Fibroblast of lung (primary cell): Measurements from ENCODE around the gene SEC23B. TPM values are rescaled to one million over a fixed set of nuclear protein-coding genes. Genes with fewer than 3 reads are reported as not detected.

Experiments used
- DNase-seq, 2 donors: peaks; one replicate each; pipeline versions ENCODE4 v3.0.0 to v3.0.0-alpha.2; 2010; ENCODE audit warnings: low read depth in 2 of 2
- H2AFZ ChIP-seq: 2 replicates; pipeline ENCODE4 v1.5.1; 2012; ENCODE audit warnings: low read length, control low read depth, inconsistent platforms
- H3K27ac ChIP-seq: 2 replicates; pipeline ENCODE4 v1.5.1; 2011; ENCODE audit warnings: low read length, control low read depth; ENCODE audit not compliant: insufficient read depth
- H3K27me3 ChIP-seq: 2 replicates; pipeline ENCODE4 v1.5.1; 2011; ENCODE audit warnings: mild to moderate bottlenecking, low read length; ENCODE audit not compliant: control insufficient read depth, insufficient read depth
- H3K36me3 ChIP-seq: 2 replicates; pipeline ENCODE4 v1.5.1; 2011; ENCODE audit warnings: low read length; ENCODE audit not compliant: control insufficient read depth, insufficient read depth
- H3K4me1 ChIP-seq: 2 replicates; pipeline ENCODE4 v1.5.1; 2011; ENCODE audit warnings: low read length; ENCODE audit not compliant: control insufficient read depth, insufficient read depth; ENCODE audit errors: extremely low read depth
- H3K4me2 ChIP-seq: 2 replicates; pipeline ENCODE4 v1.5.1; 2011; ENCODE audit warnings: low read length, control low read depth; ENCODE audit not compliant: insufficient read depth; ENCODE audit errors: extremely low read depth
- H3K4me3 ChIP-seq, 4 experiments: fragments of 200-600 bp in 1 of 4; sonication (generic) in 1 of 4; replicated peaks in 1 of 4; 2 replicates each; pipeline ENCODE4 v1.5.1; 2011 to 2016; ENCODE audit warnings: low read length in 4 of 4, low read depth in 3 of 4, mild to moderate bottlenecking in 3 of 4, control low read depth in 2 of 4, inconsistent platforms in 1 of 4, mixed read lengths in 1 of 4; ENCODE audit not compliant: insufficient read depth in 1 of 4; ENCODE audit errors: control extremely low read depth in 1 of 4
- H3K79me2 ChIP-seq: 2 replicates; pipeline ENCODE4 v1.5.1; 2012; ENCODE audit warnings: mild to moderate bottlenecking, low read length, inconsistent platforms; ENCODE audit not compliant: control insufficient read depth, insufficient read depth
- H3K9ac ChIP-seq: 2 replicates; pipeline ENCODE4 v1.5.1; 2011; ENCODE audit warnings: mild to moderate bottlenecking, low read length, control low read depth; ENCODE audit not compliant: insufficient read depth
- H3K9me3 ChIP-seq: 2 replicates; pipeline ENCODE4 v1.5.1; 2012; ENCODE audit warnings: low read depth, low read length; ENCODE audit not compliant: control insufficient read depth, insufficient read depth
- H4K20me1 ChIP-seq: 2 replicates; pipeline ENCODE4 v1.5.1; 2011; ENCODE audit warnings: low read length; ENCODE audit not compliant: control insufficient read depth, insufficient read depth; ENCODE audit errors: extremely low read depth
- EZH2 ChIP-seq: IDR thresholded peaks from 2 replicates; pipeline ENCODE4 v1.5.1; 2012; ENCODE audit warnings: low read length, control low read depth, mild to moderate bottlenecking; ENCODE audit errors: missing control alignments
- polyA plus RNA-seq, 2 donors: library from polyadenylated mRNA; depleted of rRNA in 1 of 2; stranded (reverse) in 1 of 2; unstranded in 1 of 2; fragments of >200 nt; gene quantifications; 2 replicates each; pipeline ENCODE4 v1.2.1, GENCODE V29; 2011 to 2012; ENCODE audit warnings: missing spikeins in 1 of 2
- total RNA-seq: library from RNA; depleted of rRNA; stranded (reverse); fragments of >200 nt; gene quantifications from 2 replicates; pipeline ENCODE4 v1.2.1, GENCODE V29; 2014
- TF ChIP-seq, protein P1 (sequence below), 2 donors: IDR thresholded peaks in 1 of 2; conservative IDR thresholded peaks in 1 of 2; 1 replicate in 1 of 2; 2 replicates in 1 of 2; pipeline ENCODE4 v1.5.1; 2011 to 2012; ENCODE audit warnings: low read length in 2 of 2, control low read depth in 1 of 2, inconsistent platforms in 1 of 2, low read depth in 1 of 2, mild to moderate bottlenecking in 1 of 2

SEC23B gene
- total and polyA plus RNA-seq, 2 donors (not counting 1 experiment from before 2014, with no cell fraction given) = 51.0 to 52.0 TPM

- no peaks in the 10 kb centered on the region for H3K9me3 ChIP-seq
- no peak for TF ChIP-seq EZH2
- TF ChIP-seq, protein P1, sequence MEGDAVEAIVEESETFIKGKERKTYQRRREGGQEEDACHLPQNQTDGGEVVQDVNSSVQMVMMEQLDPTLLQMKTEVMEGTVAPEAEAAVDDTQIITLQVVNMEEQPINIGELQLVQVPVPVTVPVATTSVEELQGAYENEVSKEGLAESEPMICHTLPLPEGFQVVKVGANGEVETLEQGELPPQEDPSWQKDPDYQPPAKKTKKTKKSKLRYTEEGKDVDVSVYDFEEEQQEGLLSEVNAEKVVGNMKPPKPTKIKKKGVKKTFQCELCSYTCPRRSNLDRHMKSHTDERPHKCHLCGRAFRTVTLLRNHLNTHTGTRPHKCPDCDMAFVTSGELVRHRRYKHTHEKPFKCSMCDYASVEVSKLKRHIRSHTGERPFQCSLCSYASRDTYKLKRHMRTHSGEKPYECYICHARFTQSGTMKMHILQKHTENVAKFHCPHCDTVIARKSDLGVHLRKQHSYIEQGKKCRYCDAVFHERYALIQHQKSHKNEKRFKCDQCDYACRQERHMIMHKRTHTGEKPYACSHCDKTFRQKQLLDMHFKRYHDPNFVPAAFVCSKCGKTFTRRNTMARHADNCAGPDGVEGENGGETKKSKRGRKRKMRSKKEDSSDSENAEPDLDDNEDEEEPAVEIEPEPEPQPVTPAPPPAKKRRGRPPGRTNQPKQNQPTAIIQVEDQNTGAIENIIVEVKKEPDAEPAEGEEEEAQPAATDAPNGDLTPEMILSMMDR (conservative IDR thresholded peaks at IDR 0.05 in 1 of 2, IDR thresholded peaks at IDR 0.05 in 1 of 2; ENCODE audit: low read depth in 1 of 2, low read length in 2 of 2) = no peak
These were observed 63.3 kb downstream of the SEC23B start for GRCh38 chr20:18571009-18571408.

DNA sequence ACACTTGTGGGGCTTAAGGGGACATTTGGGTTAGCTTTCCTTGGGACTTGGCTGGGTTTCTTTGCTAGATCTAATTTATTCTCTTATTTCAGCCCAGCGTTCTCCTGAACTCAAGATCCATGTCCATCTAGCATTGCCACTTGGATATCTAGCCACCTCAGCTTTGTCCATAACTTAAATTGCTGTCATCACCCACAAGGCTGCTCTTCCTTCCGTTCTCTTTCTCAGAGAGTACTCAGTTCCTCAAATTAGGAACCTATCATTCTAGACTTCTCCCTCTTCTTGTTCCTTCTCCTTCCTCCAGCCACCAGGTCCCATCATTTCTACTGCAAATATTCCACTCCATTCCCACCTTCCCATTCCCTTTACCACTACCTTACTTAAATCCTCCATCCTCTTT lies 63.8 kb downstream of the SEC23B start:
- TF ChIP-seq EZH2 = no peak
- TF ChIP-seq, protein P1 (conservative IDR thresholded peaks at IDR 0.05 in 1 of 2, IDR thresholded peaks at IDR 0.05 in 1 of 2; ENCODE audit: low read depth in 1 of 2, low read length in 2 of 2) = no peak
- Histone ChIP-seq H3K4me1 (peaks cover under 1% of the 10 kb centered on the region), H3K27me3 (no peaks in the 10 kb centered on the region), H3K9me3 (no peaks in the 10 kb centered on the region), H3K27ac (no peak overlapping the region), H3K36me3 (peaks cover 6% of the 10 kb centered on the region), H3K9ac (no peak overlapping the region), H3K79me2 (peaks cover 15% of the 10 kb centered on the region), H2AFZ (no peak overlapping the region), H4K20me1 (no peaks in the 10 kb centered on the region), H3K4me3 (no peak overlapping the region), H3K4me2 (no peak overlapping the region)
- no peak for DNase-seq

More at GRCh38 chr20:18571009-18571408, 63.3 kb downstream of the SEC23B start:
- DNase-seq = no peak
- Histone ChIP-seq H3K27me3 (no peaks in the 10 kb centered on the region), H3K36me3 (peaks cover 6% of the 10 kb centered on the region), H2AFZ (no peak overlapping the region), H3K4me2 (no peak overlapping the region), H3K4me3 (no peak overlapping the region), H3K9ac (no peak overlapping the region), H3K27ac (no peak overlapping the region), H3K4me1 (peaks cover 2% of the 10 kb centered on the region), H4K20me1 (no peaks in the 10 kb centered on the region), H3K79me2 (peaks cover 15% of the 10 kb centered on the region)

GRCh38 chr20:18577942-18578341 lies 70.2 kb downstream of the SEC23B start:
- Histone ChIP-seq H3K27ac (no peak overlapping the region), H3K79me2 (no peaks in the 10 kb centered on the region), H3K27me3 (no peaks in the 10 kb centered on the region), H4K20me1 (no peaks in the 10 kb centered on the region), H3K9me3 (no peaks in the 10 kb centered on the region), H3K4me1 (no peaks in the 10 kb centered on the region), H3K9ac (no peak overlapping the region), H3K36me3 (no peaks in the 10 kb centered on the region), H3K4me3 (no peak overlapping the region), H3K4me2 (no peak overlapping the region), H2AFZ (no peak overlapping the region)
- TF ChIP-seq, protein P1 (conservative IDR thresholded peaks at IDR 0.05 in 1 of 2, IDR thresholded peaks at IDR 0.05 in 1 of 2; ENCODE audit: low read depth in 1 of 2, low read length in 2 of 2) = no peak
- no peak for TF ChIP-seq EZH2
- DNase-seq = no peak
